SK-N-SH (cell line): ENCODE data around the gene SMAD3.

Experiments
- CHD2 ChIP-seq: fragments of 150-350 bp; IDR thresholded peaks from 2 replicates; pipeline ENCODE4 v1.6.1; 2018; ENCODE audit warnings: low read length; ENCODE audit not compliant: partially characterized antibody
- CTCF ChIP-seq: fragments of 200-600 bp; sonication (generic); IDR thresholded peaks from 2 replicates; pipeline ENCODE4 v1.6.1; 2017; ENCODE audit warnings: antibody characterized with exemption, mild to moderate bottlenecking, moderate library complexity
- EP300 ChIP-seq, 2 experiments: IDR thresholded peaks; 2 replicates each; pipeline versions ENCODE4 v1.4.0 to v1.6.1; 2012; ENCODE audit warnings: borderline replicate concordance in 1 of 2, low read depth in 1 of 2, low read length in 1 of 2
- GABPA ChIP-seq: IDR thresholded peaks from 2 replicates; pipeline ENCODE4 v1.4.0; 2012; ENCODE audit warnings: low read depth, mild to moderate bottlenecking
- MXI1 ChIP-seq: IDR thresholded peaks from 2 replicates; pipeline ENCODE4 v1.6.1; 2012; ENCODE audit warnings: mild to moderate bottlenecking, low read depth, low read length, improper control_type of control experiment
- RAD21 ChIP-seq: IDR thresholded peaks from 2 replicates; pipeline ENCODE4 v1.6.1; 2012; ENCODE audit warnings: mild to moderate bottlenecking, low read length
- TAF1 ChIP-seq: IDR thresholded peaks from 2 replicates; pipeline ENCODE4 v1.6.1; 2012; ENCODE audit warnings: low read depth, mild to moderate bottlenecking, low read length, moderate library complexity, borderline replicate concordance
- TEAD4 ChIP-seq: IDR thresholded peaks from 2 replicates; pipeline ENCODE4 v1.4.0; 2012; ENCODE audit warnings: mild to moderate bottlenecking, borderline replicate concordance; ENCODE audit not compliant: insufficient read depth

- no peak for TF ChIP-seq EP300 (IDR thresholded peaks at IDR 0.05; ENCODE audit: borderline replicate concordance in 1 of 2, low read depth in 1 of 2, low read length in 1 of 2)
- TF ChIP-seq MXI1: no peak
- TF ChIP-seq CTCF: no peak
- TF ChIP-seq TAF1: no peak
- no peak for TF ChIP-seq GABPA
- no peak for TF ChIP-seq TEAD4
- TF ChIP-seq CHD2: no peak
- no peak for TF ChIP-seq RAD21
These were observed 104.9 kb downstream of the SMAD3 start for GRCh38 chr15:67170143-67170925.
